Bronchial epithelial cell (primary cell): ENCODE results near the gene HDAC9. TPM values are rescaled to one million over a fixed set of nuclear protein-coding genes. Genes with fewer than 3 reads are reported as not detected.

Experiments
- DNase-seq: peaks from one replicate; pipeline ENCODE4 v3.0.0-alpha.2; 2010; ENCODE audit warnings: low read depth
- FAIRE-seq: peaks from 2 replicates; lab custom pipeline; 2011; peaks lifted over from hg19 to GRCh38; lab: Jason Lieb, UNC
- H3K27me3 ChIP-seq: 2 replicates; pipeline ENCODE4 v1.5.1; 2011; ENCODE audit warnings: low read length; ENCODE audit not compliant: control insufficient read depth, insufficient read depth
- H3K36me3 ChIP-seq: 2 replicates; pipeline ENCODE4 v1.5.1; 2011; ENCODE audit warnings: low read length; ENCODE audit not compliant: control insufficient read depth, insufficient read depth
- H3K4me3 ChIP-seq: 2 replicates; pipeline ENCODE4 v1.5.1; 2011; ENCODE audit warnings: mild to moderate bottlenecking, low read depth, low read length, control low read depth
- CTCF ChIP-seq: IDR thresholded peaks from 2 replicates; pipeline ENCODE4 v1.5.1; 2011; ENCODE audit warnings: mild to moderate bottlenecking, moderate library complexity, low read length, control low read depth, inconsistent platforms; ENCODE audit not compliant: insufficient read depth, severe bottlenecking
- total RNA-seq: library from RNA; depleted of rRNA; stranded (reverse); fragments of >200 nt; gene quantifications from 2 replicates; pipeline ENCODE4 v1.2.1, GENCODE V29; 2014

HDAC9 gene
- total RNA-seq, 1 donor from 2014 or later: 12.1 TPM

- TF ChIP-seq CTCF: peak; percentile 95
- DNase-seq (peak; percentile 65), FAIRE-seq (peak; percentile 50)
- Histone ChIP-seq H3K4me3 (no peak overlapping the region), H3K27me3 (no peaks in the 10 kb centered on the region), H3K36me3 (no peaks in the 10 kb centered on the region)
Measured at GRCh38 chr7:18666107-18666728, 170.7 kb downstream of the HDAC9 start.

DNA sequence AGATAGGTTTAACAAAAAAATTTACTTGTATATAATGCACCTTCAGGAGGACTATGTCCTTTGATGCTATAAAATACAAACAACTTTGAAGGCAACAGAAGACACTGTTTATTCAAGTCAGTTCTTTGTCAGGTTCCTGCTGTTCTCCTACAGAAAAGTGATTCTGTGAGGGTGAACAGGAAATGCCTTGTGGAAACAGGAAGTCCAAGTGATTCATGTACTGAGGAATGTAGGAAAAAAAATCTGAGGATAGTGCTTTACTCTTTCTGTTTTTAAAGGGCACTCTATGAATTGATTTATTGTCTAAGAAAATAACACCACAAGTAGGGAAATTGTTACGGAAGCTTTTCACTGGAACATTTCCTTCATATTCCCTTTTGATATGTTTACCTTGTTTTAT, 171.9 kb downstream of the HDAC9 start:
- Histone ChIP-seq H3K4me3 (no peak overlapping the region), H3K27me3 (no peaks in the 10 kb centered on the region), H3K36me3 (no peaks in the 10 kb centered on the region)
- DNase-seq (peak; percentile 77), FAIRE-seq (no peak)
- no peak for TF ChIP-seq CTCF

- H3K4me3 ChIP-seq: no peak overlapping the region
- H3K27me3 ChIP-seq: no peaks in the 10 kb centered on the region
- peak; percentile 31 for DNase-seq
- H3K36me3 ChIP-seq: no peaks in the 10 kb centered on the region
- FAIRE-seq: no peak
- TF ChIP-seq CTCF: no peak
Measured at GRCh38 chr7:18671176-18671575, 175.6 kb downstream of the HDAC9 start.

DNA sequence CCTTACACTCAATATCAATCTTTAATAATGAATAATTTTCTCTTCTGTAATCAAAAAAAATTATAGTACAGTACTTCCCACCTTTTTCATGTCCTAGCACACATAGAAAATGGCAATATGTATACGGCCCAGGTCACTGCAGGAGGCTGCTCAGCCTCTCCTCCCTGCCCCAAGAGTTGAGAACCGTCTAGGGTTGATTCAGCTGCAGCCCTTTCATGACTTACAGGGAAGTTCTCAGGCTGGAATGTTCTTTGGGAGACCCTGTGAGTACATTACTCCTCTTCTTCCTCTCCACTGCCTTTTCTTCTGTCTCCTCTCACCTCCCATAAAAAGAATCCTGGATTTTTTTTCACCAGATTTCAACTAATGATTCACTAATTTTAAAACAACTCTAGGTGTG, 180.0 kb downstream of the HDAC9 start:
- DNase-seq (no peak), FAIRE-seq (no peak)
- no peaks in the 10 kb centered on the region for H3K27me3 ChIP-seq
- H3K4me3 ChIP-seq: no peak overlapping the region
- H3K36me3 ChIP-seq: no peaks in the 10 kb centered on the region
- TF ChIP-seq CTCF: no peak

GRCh38 chr7:18679261-18679660, 183.7 kb downstream of the HDAC9 start:
- DNase-seq (no peak), FAIRE-seq (no peak)
- no peaks in the 10 kb centered on the region for H3K27me3 ChIP-seq
- TF ChIP-seq CTCF: no peak
- no peaks in the 10 kb centered on the region for H3K36me3 ChIP-seq
- H3K4me3 ChIP-seq: no peak overlapping the region

GRCh38 chr7:18680576-18680975, 185.0 kb downstream of the HDAC9 start:
- no peak overlapping the region for H3K4me3 ChIP-seq
- no peak for FAIRE-seq
- DNase-seq: no peak
- H3K27me3 ChIP-seq: no peaks in the 10 kb centered on the region
- no peak for TF ChIP-seq CTCF
- H3K36me3 ChIP-seq: no peaks in the 10 kb centered on the region
